Kidney (tissue), 14 donors: Measurements from ENCODE around the gene SNX19. TPM values are rescaled to one million over a fixed set of nuclear protein-coding genes. Genes with fewer than 3 reads are reported as not detected.

ENCODE experiments used
- DNase-seq, 5 donors: peaks; one replicate each; pipeline ENCODE4 v3.0.0-alpha.2; 2013 to 2020
- FAIRE-seq: peaks from 2 replicates; lab custom pipeline; 2012; peaks lifted over from hg19 to GRCh38; lab: Jason Lieb, UNC
- H3K27ac ChIP-seq, 2 donors: one replicate each; pipeline ENCODE4 v1.7.0; 2013; ENCODE audit warnings: low read depth in 2 of 2, low read length in 2 of 2, inconsistent platforms in 1 of 2
- H3K27me3 ChIP-seq: one replicate; pipeline ENCODE4 v1.7.1; 2013; ENCODE audit warnings: low read length, inconsistent platforms; ENCODE audit not compliant: control insufficient read depth, insufficient read depth
- H3K36me3 ChIP-seq, 3 donors: one replicate each; pipeline versions ENCODE4 v1.7.0 to v1.7.1; 2013; ENCODE audit warnings: low read length in 3 of 3, control low read depth in 1 of 3, inconsistent platforms in 1 of 3; ENCODE audit not compliant: insufficient read depth in 3 of 3, control insufficient read depth in 2 of 3
- H3K4me1 ChIP-seq, 3 donors: one replicate each; pipeline versions ENCODE4 v1.7.0 to v1.7.1; 2013; ENCODE audit warnings: low read length in 3 of 3, inconsistent platforms in 1 of 3, low read depth in 1 of 3; ENCODE audit not compliant: control insufficient read depth in 2 of 3, insufficient read depth in 2 of 3
- H3K4me3 ChIP-seq, 3 donors: one replicate each; pipeline versions ENCODE4 v1.7.0 to v1.8.1; 2013; ENCODE audit warnings: low read length in 3 of 3, control low read depth in 1 of 3, inconsistent platforms in 1 of 3
- H3K9ac ChIP-seq, 3 donors: one replicate each; pipeline versions ENCODE4 v1.7.0 to v1.7.1; 2013; ENCODE audit warnings: low read length in 3 of 3, control low read depth in 1 of 3, inconsistent platforms in 1 of 3
- H3K9me3 ChIP-seq, 3 donors: one replicate each; pipeline versions ENCODE4 v1.7.0 to v1.7.1; 2013; ENCODE audit warnings: low read length in 3 of 3, control low read depth in 1 of 3, inconsistent platforms in 1 of 3; ENCODE audit not compliant: control insufficient read depth in 2 of 3, insufficient read depth in 1 of 3
- intact Hi-C: fragments of 100-400 bp; cut with DNase I; formaldehyde crosslinking; loops from one replicate; pipeline ENCODE4 v1.11.1; 2022
- polyA plus RNA-seq: library from polyadenylated mRNA; stranded (reverse); fragments of 350-450 nt; fragmentation: Illumina TruSeq; extraction: RNeasy Lipid Tissue Mini Kit (QIAGEN cat#74804); gene quantifications from one replicate; pipeline ENCODE4 v1.2.3, GENCODE V29; 2014; ENCODE audit warnings: low read depth, low replicate concordance; ENCODE audit not compliant: insufficient read depth
- total RNA-seq: library from RNA; stranded (reverse); fragmentation: NEBNext Ultra II Directional; extraction: Animal tissue kit (Norgen Biotek cat#: 25700); gene quantifications from one replicate; pipeline ENCODE4 v1.2.1, GENCODE V29; 2021
- TF ChIP-seq, protein P1 (sequence below): IDR thresholded peaks from 3 replicates; pipeline ENCODE4 v1.5.1; 2012; ENCODE audit warnings: mild to moderate bottlenecking, moderate library complexity, borderline replicate concordance; ENCODE audit not compliant: insufficient read depth; ENCODE audit errors: extremely low read depth
- donor health status: control.
- donor health status: control.
- donor health status: control.
- donor health status: control.
- donor health status: control.
- donor health status: DM: yes; HTN: yes; CAD: no.
- donor health status: Normal renal cell carcinoma (clear cell type).

The SNX19 gene
- total and polyA plus RNA-seq, 2 donors from 2014 or later: 16.9 to 67.5 TPM

DNA sequence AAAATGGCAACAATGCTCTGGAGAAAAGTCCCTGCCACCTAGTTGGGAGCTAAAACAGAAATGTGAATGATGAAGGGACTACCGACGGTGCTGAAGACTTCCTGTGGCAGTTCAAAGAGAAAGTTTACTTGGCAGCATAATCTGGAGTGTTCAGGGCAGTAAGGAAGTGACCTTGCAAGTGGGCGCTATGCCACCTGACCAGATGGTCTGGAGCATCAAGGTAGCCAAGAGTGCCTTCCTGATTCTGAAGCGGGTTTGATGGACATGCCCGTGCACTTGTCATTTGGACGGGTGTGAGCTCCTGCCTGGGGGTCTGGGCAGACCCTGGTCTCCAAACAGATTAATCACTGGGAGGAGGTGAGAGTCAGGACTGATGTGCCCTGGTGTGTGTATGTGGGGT, 1.8 kb upstream of the SNX19 start:
- TF ChIP-seq, protein P1, sequence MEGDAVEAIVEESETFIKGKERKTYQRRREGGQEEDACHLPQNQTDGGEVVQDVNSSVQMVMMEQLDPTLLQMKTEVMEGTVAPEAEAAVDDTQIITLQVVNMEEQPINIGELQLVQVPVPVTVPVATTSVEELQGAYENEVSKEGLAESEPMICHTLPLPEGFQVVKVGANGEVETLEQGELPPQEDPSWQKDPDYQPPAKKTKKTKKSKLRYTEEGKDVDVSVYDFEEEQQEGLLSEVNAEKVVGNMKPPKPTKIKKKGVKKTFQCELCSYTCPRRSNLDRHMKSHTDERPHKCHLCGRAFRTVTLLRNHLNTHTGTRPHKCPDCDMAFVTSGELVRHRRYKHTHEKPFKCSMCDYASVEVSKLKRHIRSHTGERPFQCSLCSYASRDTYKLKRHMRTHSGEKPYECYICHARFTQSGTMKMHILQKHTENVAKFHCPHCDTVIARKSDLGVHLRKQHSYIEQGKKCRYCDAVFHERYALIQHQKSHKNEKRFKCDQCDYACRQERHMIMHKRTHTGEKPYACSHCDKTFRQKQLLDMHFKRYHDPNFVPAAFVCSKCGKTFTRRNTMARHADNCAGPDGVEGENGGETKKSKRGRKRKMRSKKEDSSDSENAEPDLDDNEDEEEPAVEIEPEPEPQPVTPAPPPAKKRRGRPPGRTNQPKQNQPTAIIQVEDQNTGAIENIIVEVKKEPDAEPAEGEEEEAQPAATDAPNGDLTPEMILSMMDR: no peak
- H3K9me3 ChIP-seq: no peaks in the 10 kb centered on the region
- H3K27ac ChIP-seq: no peak overlapping the region
- H3K36me3 ChIP-seq: peaks cover 0 to 7% (median 5%) of the 10 kb centered on the region in 3 donors
- no peaks in the 10 kb centered on the region for H3K27me3 ChIP-seq
- intact Hi-C loops: no loop called here
- DNase-seq (no peak), FAIRE-seq (no peak)
- H3K4me1 ChIP-seq: peaks cover 0 to 18% (median 7%) of the 10 kb centered on the region in 3 donors
- no peak overlapping the region for H3K4me3 ChIP-seq
- no peak overlapping the region for H3K9ac ChIP-seq

DNA sequence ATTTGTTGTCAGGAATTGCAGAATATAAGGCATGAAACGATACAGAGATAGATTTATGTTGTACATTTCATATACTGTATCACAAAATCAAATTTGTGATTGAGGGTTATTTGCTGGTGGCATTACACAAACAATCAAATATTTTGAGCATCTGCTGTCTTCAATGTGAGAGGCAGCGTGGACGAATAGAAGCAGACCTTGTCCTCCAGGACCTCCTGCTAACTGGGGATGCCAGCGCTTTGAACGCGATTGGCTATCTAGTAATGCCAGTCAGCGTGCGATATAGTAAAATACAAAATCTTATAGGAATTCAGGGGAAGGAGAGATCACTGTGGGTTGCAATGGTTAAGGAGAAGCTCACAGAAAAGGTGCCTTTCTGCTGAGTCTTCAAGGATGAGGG, 631 bp upstream of the SNX19 start:
- DNase-seq: no peak
- peak overlapping the region; percentile 79 to 95 (median 87) for H3K9ac ChIP-seq
- FAIRE-seq: no peak
- intact Hi-C loops: no loop called here
- peaks cover 0 to 10% (median 8%) of the 10 kb centered on the region in 3 donors for H3K36me3 ChIP-seq
- no peaks in the 10 kb centered on the region for H3K9me3 ChIP-seq
- peaks cover 0 to 21% (median 7%) of the 10 kb centered on the region in 3 donors for H3K4me1 ChIP-seq
- no peak overlapping the region for H3K27ac ChIP-seq
- peak overlapping the region; percentile 88 to 91 (median 90) for H3K4me3 ChIP-seq
- TF ChIP-seq, protein P1: no peak
- no peaks in the 10 kb centered on the region for H3K27me3 ChIP-seq

DNA sequence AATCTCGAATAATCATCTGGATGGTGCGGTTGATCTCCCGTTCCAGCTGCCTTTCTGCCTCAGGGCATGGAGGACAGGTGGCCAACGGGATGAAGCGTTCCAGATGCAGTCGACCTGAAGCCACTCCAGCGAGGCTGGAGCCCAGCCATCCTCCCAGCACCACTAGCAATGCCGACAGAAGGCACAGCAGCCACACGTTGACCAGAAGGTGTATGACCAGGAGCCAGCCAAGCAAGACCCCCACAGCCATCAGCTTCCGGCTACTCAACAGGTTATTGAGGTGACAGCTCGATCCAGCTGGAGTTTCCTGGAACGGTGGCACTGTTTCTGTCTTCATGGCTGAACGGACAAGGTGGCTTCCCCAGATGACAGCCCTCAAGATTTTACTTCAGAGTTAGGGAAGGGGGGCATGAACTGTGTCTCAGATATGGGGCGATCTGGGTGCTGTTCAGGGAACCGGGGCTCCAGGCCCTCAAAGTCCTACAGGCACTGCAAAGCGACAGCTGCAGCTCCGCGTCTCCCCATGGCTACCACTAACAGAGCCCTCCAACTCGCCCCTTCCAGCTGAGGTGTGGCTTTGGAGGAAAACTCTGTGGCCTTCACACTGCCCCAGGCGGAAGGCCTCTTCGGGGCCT, 559 bp downstream of the SNX19 start:
- H3K9me3 ChIP-seq: no peaks in the 10 kb centered on the region
- peak overlapping the region; percentile 68 to 100 (median 91) for H3K9ac ChIP-seq
- intact Hi-C loops: no loop called here
- no peak for FAIRE-seq
- peak in 2 of 5 donors; percentile 33 to 54 for DNase-seq
- peaks cover 0 to 10% (median 8%) of the 10 kb centered on the region in 3 donors for H3K36me3 ChIP-seq
- H3K4me3 ChIP-seq: peak overlapping the region; percentile 76 to 96 (median 91)
- H3K27ac ChIP-seq: peak overlapping the region; percentile 73 to 80
- peaks cover 0 to 21% (median 7%) of the 10 kb centered on the region in 3 donors for H3K4me1 ChIP-seq
- TF ChIP-seq, protein P1: no peak
- no peaks in the 10 kb centered on the region for H3K27me3 ChIP-seq
